G401.6 (cell line): ENCODE data around the gene NTRK1.
A peak's percentile ranks its signal among the peaks of the same experiment; 100 is the strongest.
"Not testable (repeated sequence)": the region's sequence is repeated elsewhere in the genome, so short reads cannot be mapped to it uniquely, and the experiment has no call there.

Source experiments
- FAIRE-seq: peaks from 2 replicates; lab custom pipeline; 2012; peaks lifted over from hg19 to GRCh38; lab: Jason Lieb, UNC

The NTRK1 gene

GRCh38 chr1:156914440-156914856 lies 53.8 kb downstream of the NTRK1 start:
- FAIRE-seq = no peak

GRCh38 chr1:156920233-156921052 lies 59.8 kb downstream of the NTRK1 start, which contains the start of gene LRRC71:
LRRC71 (plus strand) TSS chr1:156920632; CDS start chr1:156920804, 172 bp downstream.
- FAIRE-seq = no peak

GRCh38 chr1:156921053-156921529 lies 60.4 kb downstream of the NTRK1 start:
- no peak for FAIRE-seq

- FAIRE-seq = no peak
These were observed 62.5 kb downstream of the NTRK1 start for GRCh38 chr1:156922986-156923669.

- no peak for FAIRE-seq
These were observed 63.2 kb downstream of the NTRK1 start for GRCh38 chr1:156923670-156924477.

GRCh38 chr1:156924478-156925153 lies 64.0 kb downstream of the NTRK1 start:
- no peak for FAIRE-seq

- FAIRE-seq = no peak
These were observed 64.7 kb downstream of the NTRK1 start for GRCh38 chr1:156925154-156926010.

- no peak for FAIRE-seq
These were observed 65.5 kb downstream of the NTRK1 start for GRCh38 chr1:156926175-156926574.

GRCh38 chr1:156926695-156927094 lies 66.0 kb downstream of the NTRK1 start:
- FAIRE-seq = not testable (repeated sequence)

GRCh38 chr1:156927215-156928042 lies 66.8 kb downstream of the NTRK1 start:
- peak; percentile 52 for FAIRE-seq

- no peak for FAIRE-seq
These were observed 67.5 kb downstream of the NTRK1 start for GRCh38 chr1:156928043-156928602.

GRCh38 chr1:156929596-156930238 lies 69.1 kb downstream of the NTRK1 start:
- FAIRE-seq = no peak

GRCh38 chr1:156930483-156930882 lies 69.8 kb downstream of the NTRK1 start:
- FAIRE-seq = no peak
